H9 (cell line): ENCODE data around the gene AIFM3. TPM values are rescaled to one million over a fixed set of nuclear protein-coding genes. Genes with fewer than 3 reads are reported as not detected.

Experiments used
- DNase-seq: peaks from one replicate; pipeline ENCODE4 v3.0.0-alpha.2; 2017
- H2AFZ ChIP-seq: one replicate; pipeline ENCODE4 v1.6.1; 2013; ENCODE audit warnings: mild to moderate bottlenecking, low read length, control low read depth, moderate library complexity
- H2AK5ac ChIP-seq: 2 replicates; pipeline ENCODE4 v1.6.1; 2013; ENCODE audit warnings: low read length, control low read depth, mixed read lengths; ENCODE audit not compliant: insufficient read length
- H2BK120ac ChIP-seq: one replicate; pipeline ENCODE4 v1.6.1; 2013; ENCODE audit warnings: low read depth, mild to moderate bottlenecking, low read length, control low read depth, inconsistent platforms; ENCODE audit not compliant: poor library complexity, severe bottlenecking
- H2BK12ac ChIP-seq: 2 replicates; pipeline ENCODE4 v1.6.1; 2013; ENCODE audit warnings: low read length, control low read depth, mixed read lengths, low read depth; ENCODE audit not compliant: insufficient read length
- H2BK15ac ChIP-seq: 2 replicates; pipeline ENCODE4 v1.6.1; 2013; ENCODE audit warnings: low read depth, low read length, control low read depth
- H2BK20ac ChIP-seq: one replicate; pipeline ENCODE4 v1.6.1; 2013; ENCODE audit warnings: low read depth, mild to moderate bottlenecking, low read length, control low read depth, inconsistent platforms; ENCODE audit not compliant: poor library complexity, severe bottlenecking
- H2BK5ac ChIP-seq: 2 replicates; pipeline ENCODE4 v1.6.1; 2013; ENCODE audit warnings: low read length, control low read depth, mixed read lengths; ENCODE audit not compliant: insufficient read length
- H3K14ac ChIP-seq: 2 replicates; pipeline ENCODE4 v1.6.1; 2013; ENCODE audit warnings: low read length, control low read depth; ENCODE audit not compliant: insufficient read depth
- H3K18ac ChIP-seq: 2 replicates; pipeline ENCODE4 v1.6.1; 2013; ENCODE audit warnings: low read depth, mild to moderate bottlenecking, mixed read lengths, low read length, control low read depth; ENCODE audit not compliant: insufficient read length
- H3K23ac ChIP-seq: 2 replicates; pipeline ENCODE4 v1.6.1; 2013; ENCODE audit warnings: low read length, control low read depth, mixed read lengths, low read depth; ENCODE audit not compliant: insufficient read length
- H3K23me2 ChIP-seq: 2 replicates; pipeline ENCODE4 v1.6.1; 2013; ENCODE audit warnings: low read depth, mild to moderate bottlenecking, mixed read lengths, low read length, control low read depth; ENCODE audit not compliant: insufficient read length, poor library complexity, severe bottlenecking
- H3K27ac ChIP-seq: 2 replicates; pipeline ENCODE4 v1.5.1; 2013; ENCODE audit warnings: low read length, control low read depth, mixed read lengths, low read depth; ENCODE audit not compliant: insufficient read length
- H3K27me3 ChIP-seq: 2 replicates; pipeline ENCODE4 v1.6.1; 2013; ENCODE audit warnings: low read length, control low read depth, inconsistent platforms; ENCODE audit not compliant: insufficient read depth
- H3K4ac ChIP-seq: 2 replicates; pipeline ENCODE4 v1.6.1; 2013; ENCODE audit warnings: low read depth, mild to moderate bottlenecking, control low read depth, inconsistent platforms, low read length, moderate library complexity
- H3K4me1 ChIP-seq: 2 replicates; pipeline ENCODE4 v1.6.1; 2013; ENCODE audit warnings: low read length, control low read depth, inconsistent platforms; ENCODE audit not compliant: insufficient read depth
- H3K4me2 ChIP-seq: 2 replicates; pipeline ENCODE4 v1.6.1; 2013; ENCODE audit warnings: low read length, control low read depth, mixed read lengths; ENCODE audit not compliant: insufficient read length, insufficient read depth
- H3K56ac ChIP-seq: 2 replicates; pipeline ENCODE4 v1.6.1; 2013; ENCODE audit warnings: low read depth, mild to moderate bottlenecking, mixed read lengths, low read length, control low read depth; ENCODE audit not compliant: insufficient read length
- H3K79me1 ChIP-seq: 2 replicates; pipeline ENCODE4 v1.6.1; 2013; ENCODE audit warnings: low read depth, mild to moderate bottlenecking, moderate library complexity, low read length, control low read depth, inconsistent platforms; ENCODE audit not compliant: insufficient read depth, poor library complexity, severe bottlenecking
- H3K79me2 ChIP-seq: 2 replicates; pipeline ENCODE4 v1.6.1; 2013; ENCODE audit warnings: low read length, control low read depth, inconsistent platforms; ENCODE audit not compliant: insufficient read depth
- H3K9ac ChIP-seq: 2 replicates; pipeline ENCODE4 v1.6.1; 2013; ENCODE audit warnings: low read length, control low read depth, mixed read lengths; ENCODE audit not compliant: insufficient read length; ENCODE audit errors: extremely low read depth
- H3K9me3 ChIP-seq: one replicate; pipeline ENCODE4 v1.6.1; 2013; ENCODE audit warnings: low read depth, low read length, inconsistent platforms; ENCODE audit not compliant: control insufficient read depth
- H3T11ph ChIP-seq: one replicate; pipeline ENCODE4 v1.6.1; 2013; ENCODE audit warnings: mild to moderate bottlenecking, low read length, control low read depth, inconsistent platforms
- H4K20me1 ChIP-seq: one replicate; pipeline ENCODE4 v1.6.1; 2013; ENCODE audit not compliant: control insufficient read depth, insufficient read length, insufficient read depth
- H4K5ac ChIP-seq: 2 replicates; pipeline ENCODE4 v1.6.1; 2013; ENCODE audit warnings: low read depth, mild to moderate bottlenecking, mixed read lengths, low read length, control low read depth; ENCODE audit not compliant: insufficient read length
- H4K8ac ChIP-seq: replicated peaks from 2 replicates; pipeline ENCODE4 v1.6.1; 2013; ENCODE audit warnings: low read length, control low read depth, mixed read lengths, low read depth; ENCODE audit not compliant: insufficient read length
- H4K91ac ChIP-seq: 2 replicates; pipeline ENCODE4 v1.6.1; 2013; ENCODE audit warnings: low read depth, mild to moderate bottlenecking, moderate library complexity, mixed read lengths, low read length, control low read depth; ENCODE audit not compliant: insufficient read length
- H3K27ac Mint-ChIP-seq, 3 experiments: 2 replicates in 2 of 3; 3 replicates in 1 of 3; pipeline ENCODE4 v1.8.0; 2020 to 2021; ENCODE audit warnings: mixed read lengths in 3 of 3, mild to moderate bottlenecking in 1 of 3, moderate library complexity in 1 of 3
- H3K27me3 Mint-ChIP-seq: 2 replicates; pipeline ENCODE4 v1.8.0; 2021; ENCODE audit warnings: low read depth, mild to moderate bottlenecking, moderate library complexity, mixed read lengths
- H3K36me3 Mint-ChIP-seq, 3 experiments: 2 replicates in 2 of 3; 3 replicates in 1 of 3; pipeline ENCODE4 v1.8.0; 2020 to 2021; ENCODE audit warnings: low read depth in 3 of 3, mixed read lengths in 3 of 3; ENCODE audit not compliant: insufficient read depth in 1 of 3
- H3K4me1 Mint-ChIP-seq, 2 experiments: 2 replicates each; pipeline ENCODE4 v1.8.0; 2020; ENCODE audit warnings: mixed read lengths in 2 of 2
- H3K4me3 Mint-ChIP-seq, 2 experiments: 2 replicates in 1 of 2; 3 replicates in 1 of 2; pipeline ENCODE4 v1.8.0; 2020 to 2021; ENCODE audit warnings: mild to moderate bottlenecking in 2 of 2, mixed read lengths in 2 of 2, moderate library complexity in 1 of 2
- H3K9me3 Mint-ChIP-seq, 2 experiments: 2 replicates in 1 of 2; 3 replicates in 1 of 2; pipeline ENCODE4 v1.8.0; 2020; ENCODE audit warnings: mild to moderate bottlenecking in 2 of 2, mixed read lengths in 2 of 2, moderate library complexity in 1 of 2
- CTCF ChIP-seq: fragments of 200-600 bp; sonication (generic); conservative IDR thresholded peaks from 3 replicates; pipeline ENCODE4 v1.8.0; 2021; ENCODE audit warnings: antibody characterized with exemption, mild to moderate bottlenecking
- WGBS: extraction: QIAGEN DNeasy Blood & Tissue Kit; methylation state at CpG from one replicate; pipeline ENCODE4 v1.1.7; 2013; ENCODE audit warnings: missing lambda C conversion rate, low lambda C conversion rate, mixed read lengths; ENCODE audit not compliant: insufficient read length; ENCODE audit errors: extremely low coverage; 5-methylcytosine and 5-hydroxymethylcytosine counted together
- total RNA-seq: library from RNA; stranded (reverse); gene quantifications from 2 replicates; pipeline ENCODE4 v1.2.1, GENCODE V29; 2021

AIFM3 gene
- total RNA-seq, 1 experiment from 2014 or later = 1.9 TPM

GRCh38 chr22:20957683-20958431 lies 9.2 kb upstream of the AIFM3 start:
- Histone ChIP-seq H3T11ph (no peak overlapping the region), H3K4me2 (peak overlapping the region; percentile 23), H2BK15ac (no peak overlapping the region), H3K56ac (no peak overlapping the region), H3K4ac (no peak overlapping the region), H3K14ac (no peak overlapping the region), H2BK12ac (no peak overlapping the region), H2BK5ac (no peak overlapping the region), H3K9me3 (no peaks in the 10 kb centered on the region), H4K8ac (no peak overlapping the region), H2BK20ac (no peak overlapping the region), H3K18ac (no peak overlapping the region), H4K20me1 (no peaks in the 10 kb centered on the region), H2AK5ac (no peak overlapping the region), H3K23ac (no peak overlapping the region), H3K23me2 (peaks cover 4% of the 10 kb centered on the region), H3K79me2 (no peaks in the 10 kb centered on the region), H4K5ac (no peak overlapping the region), H3K9ac (peak overlapping the region; percentile 8), H3K4me1 (no peaks in the 10 kb centered on the region), H2BK120ac (no peak overlapping the region), H3K27me3 (no peaks in the 10 kb centered on the region; the same call in 1 of the 2 replicates), H4K91ac (no peak overlapping the region), H2AFZ (no peak overlapping the region), H3K79me1 (no peaks in the 10 kb centered on the region), H3K27ac (no peak overlapping the region)
- no CpG with 5 or more reads among the region's 32 CpGs for WGBS
- Mint-ChIP-seq H3K36me3 (peaks cover under 1 to 16% (median 14%) of the 10 kb centered on the region in 3 experiments; a peak in 6 of 7 replicates), H3K4me3 (peak overlapping the region; percentile 71 to 86), H3K9me3 (no peaks in the 10 kb centered on the region), H3K27ac (no peak overlapping the region), H3K4me1 (peaks cover 9 to 13% of the 10 kb centered on the region in 2 experiments), H3K27me3 (peaks cover 33% of the 10 kb centered on the region)
- peak; percentile 69 for DNase-seq
- no peak for TF ChIP-seq CTCF
